NCI-H748 treated with DMSO at 0.1 percent for 48 hours (cell line): Measurements from ENCODE around the gene CIT.
"Not testable (repeated sequence)": the region's sequence is repeated elsewhere in the genome, so short reads cannot be mapped to it uniquely, and the experiment has no call there.

Experiments used
- DNase-seq: peaks from one replicate; lab custom pipeline; 2025; lab: John Stamatoyannopoulos, UW

The CIT gene

GRCh38 chr12:119735079-119735478 is 142.0 kb downstream of the CIT start:
- DNase-seq, result no peak

- DNase-seq, result no peak
Observed at GRCh38 chr12:119730381-119730780, 146.7 kb downstream of the CIT start.

DNA sequence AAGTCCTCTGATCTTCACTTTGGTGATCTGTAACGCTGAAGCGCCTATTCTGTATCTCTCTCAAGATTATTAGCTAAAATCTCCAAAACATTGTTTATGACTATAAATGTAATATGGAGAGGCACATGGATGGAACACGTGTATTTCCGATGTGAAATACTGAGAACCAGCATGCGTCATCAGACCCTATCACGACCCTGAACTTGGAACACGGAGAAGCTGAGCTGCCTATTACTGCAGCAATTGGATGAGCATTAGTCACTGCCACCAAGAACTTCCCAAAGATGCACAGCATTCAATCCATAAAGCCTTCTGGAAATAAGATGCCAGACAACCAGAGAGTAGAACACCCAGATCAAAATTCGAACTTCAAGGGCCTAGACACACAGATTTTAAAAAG is 147.2 kb downstream of the CIT start:
- DNase-seq, result no peak

- no peak for DNase-seq
Observed at GRCh38 chr12:119728444-119728745, 148.7 kb downstream of the CIT start.

- no peak for DNase-seq
Observed at GRCh38 chr12:119727600-119728443, 149.3 kb downstream of the CIT start.

- no peak for DNase-seq
Observed at GRCh38 chr12:119725523-119725922, 151.6 kb downstream of the CIT start.

GRCh38 chr12:119721306-119721705 is 155.8 kb downstream of the CIT start:
- DNase-seq, result no peak

GRCh38 chr12:119720349-119720748 is 156.8 kb downstream of the CIT start:
- no peak for DNase-seq

DNA sequence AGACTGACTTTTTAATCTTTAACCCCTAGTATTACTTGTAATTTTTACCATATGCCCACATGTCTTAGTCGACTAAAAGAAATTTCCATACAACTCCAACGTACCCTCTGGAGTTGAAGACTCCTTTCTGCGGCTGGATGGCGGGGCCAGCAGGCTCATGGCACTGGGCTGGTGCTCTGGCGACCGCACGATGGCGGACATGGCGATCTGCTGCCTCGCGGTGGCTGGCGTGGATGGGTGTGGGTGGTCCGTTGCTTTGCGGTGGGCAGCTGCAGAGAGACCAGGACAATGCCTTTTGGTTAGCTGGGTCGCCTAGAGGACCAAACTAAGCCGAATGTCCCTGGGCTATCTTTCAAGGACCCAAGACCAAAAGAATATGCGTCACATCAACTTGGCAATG is 159.0 kb downstream of the CIT start:
- no peak for DNase-seq

- no peak for DNase-seq
Observed at GRCh38 chr12:119715268-119715620, 161.9 kb downstream of the CIT start.

GRCh38 chr12:119714614-119715267 is 162.4 kb downstream of the CIT start:
- DNase-seq, result no peak

DNA sequence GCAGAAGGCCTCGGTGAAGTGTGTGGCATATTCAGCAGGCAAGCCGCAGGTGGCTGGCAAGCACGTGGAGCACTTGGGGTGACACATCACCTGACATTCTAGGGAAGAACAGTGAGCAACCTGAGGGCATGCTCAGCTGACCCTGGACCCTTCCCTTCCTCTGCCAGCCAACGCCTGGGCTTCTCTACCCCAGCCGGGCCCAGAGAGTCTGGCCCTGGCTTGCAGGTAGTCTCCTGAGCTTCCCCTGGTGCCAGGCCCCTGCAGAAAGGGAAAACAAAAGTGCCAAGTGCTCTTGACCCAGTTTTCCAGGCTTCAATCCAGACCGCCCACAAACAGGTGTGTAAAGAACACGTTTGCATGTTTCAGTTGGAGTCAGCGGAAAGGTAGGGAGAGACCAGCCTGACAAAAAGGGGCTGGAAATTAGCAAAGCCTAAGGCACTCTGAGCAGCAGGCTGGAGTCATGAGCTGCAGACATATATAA is 163.5 kb downstream of the CIT start:
- DNase-seq, result no peak

DNA sequence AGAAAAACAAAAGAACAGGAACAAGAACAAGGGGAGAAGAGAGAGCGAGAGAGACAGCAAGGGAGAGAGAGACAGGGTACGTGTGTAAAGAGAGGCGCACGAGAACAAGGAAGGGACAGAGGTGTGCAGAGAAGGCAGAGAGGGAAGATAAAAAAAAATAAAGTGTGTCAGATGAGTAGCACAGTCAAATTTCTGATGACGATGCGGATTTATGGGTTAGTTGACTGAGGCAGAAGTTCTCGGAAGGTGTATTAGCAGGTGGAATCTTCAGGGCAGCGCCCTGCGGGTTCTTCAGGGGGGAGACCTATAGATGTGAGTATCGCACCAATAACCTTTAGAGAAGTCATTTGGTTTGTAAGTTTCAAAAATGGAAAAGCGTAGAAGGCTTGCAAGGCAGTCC is 164.4 kb downstream of the CIT start:
- DNase-seq, result no peak

GRCh38 chr12:119711693-119712092 is 165.4 kb downstream of the CIT start:
- DNase-seq, result no peak

DNA sequence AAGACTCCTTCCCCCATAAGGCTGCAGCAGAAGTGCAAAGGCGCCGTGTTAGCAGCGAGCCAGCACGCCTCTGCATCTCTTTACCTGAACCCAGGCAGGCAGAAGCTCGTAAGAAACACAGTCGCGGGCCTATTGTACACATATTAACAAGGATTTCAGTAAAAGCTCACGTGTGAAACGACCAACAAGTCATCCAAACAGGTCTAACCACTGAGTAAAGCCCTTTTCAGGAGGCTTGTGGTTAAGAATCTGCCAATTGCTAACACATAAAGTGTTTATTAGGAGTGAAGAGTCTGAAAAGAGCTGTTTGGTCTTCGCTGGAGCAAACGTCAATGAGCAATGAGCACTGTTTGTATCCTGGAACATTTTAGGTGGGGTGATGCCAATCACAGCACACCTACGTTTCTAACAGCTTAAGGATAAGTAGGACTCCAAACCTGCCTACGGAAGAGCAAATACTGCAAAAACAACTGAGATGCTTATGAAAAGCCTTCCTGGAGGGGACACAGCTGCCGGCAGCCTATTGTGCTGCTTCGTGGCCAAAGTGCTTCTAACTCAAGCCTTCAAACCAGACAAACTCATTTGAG is 166.1 kb downstream of the CIT start:
- no peak for DNase-seq

GRCh38 chr12:119710374-119710964 is 166.7 kb downstream of the CIT start:
- no peak for DNase-seq

GRCh38 chr12:119706427-119706826 is 170.7 kb downstream of the CIT start:
- DNase-seq, result not testable (repeated sequence)

DNA sequence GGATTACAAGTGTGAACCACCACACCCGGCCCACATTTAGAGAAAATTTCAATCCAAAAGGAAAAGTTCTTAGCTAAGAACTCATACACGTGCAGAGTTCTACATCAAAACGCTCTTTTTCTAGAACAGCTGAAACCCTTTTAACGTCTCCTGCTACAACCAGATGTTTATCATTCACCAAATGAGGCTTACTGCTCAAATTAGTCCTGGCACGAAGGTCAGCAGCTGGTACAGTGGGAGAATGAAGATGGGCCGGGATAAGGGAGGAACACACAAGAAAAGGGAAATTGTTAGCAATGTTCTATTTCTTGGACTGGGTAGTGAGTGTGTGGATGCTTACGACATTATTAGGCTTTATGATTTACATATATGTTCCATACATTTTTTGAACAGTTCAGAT is 171.9 kb downstream of the CIT start:
- DNase-seq, result no peak

DNA sequence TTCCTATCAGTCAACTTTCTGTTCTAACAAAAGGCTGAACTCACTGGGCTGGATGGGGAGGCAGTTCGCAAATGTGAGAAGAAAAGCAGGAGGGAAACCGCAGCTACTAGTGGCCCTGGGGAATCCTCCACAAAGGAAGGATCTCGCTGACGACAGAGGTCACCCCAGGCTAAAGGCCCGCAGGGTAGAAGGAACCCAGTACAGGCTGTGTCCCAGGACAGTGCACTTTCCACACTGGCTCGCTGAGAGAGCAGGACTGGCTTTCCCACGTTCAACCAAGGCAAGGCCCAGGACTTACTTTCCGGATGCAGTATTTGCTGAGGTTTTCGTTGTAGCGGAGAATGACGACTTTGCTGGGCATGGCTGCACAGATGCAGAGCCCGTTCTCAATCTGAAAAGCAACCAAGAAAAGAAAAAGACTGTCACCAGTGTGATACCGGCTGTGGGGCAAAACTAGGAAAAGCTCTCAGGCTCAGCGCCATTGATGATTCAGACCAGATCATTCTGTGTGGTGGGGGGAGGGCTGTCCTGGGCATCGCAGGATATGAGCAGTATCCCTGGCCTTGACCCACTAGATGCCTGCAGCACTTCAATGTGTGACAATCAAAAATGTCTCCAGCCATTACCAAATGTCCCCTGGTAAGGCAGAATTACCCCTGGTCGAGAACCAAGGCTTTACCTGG is 172.9 kb downstream of the CIT start:
- no peak for DNase-seq

- no peak for DNase-seq
Observed at GRCh38 chr12:119700078-119700477, 177.0 kb downstream of the CIT start.

DNA sequence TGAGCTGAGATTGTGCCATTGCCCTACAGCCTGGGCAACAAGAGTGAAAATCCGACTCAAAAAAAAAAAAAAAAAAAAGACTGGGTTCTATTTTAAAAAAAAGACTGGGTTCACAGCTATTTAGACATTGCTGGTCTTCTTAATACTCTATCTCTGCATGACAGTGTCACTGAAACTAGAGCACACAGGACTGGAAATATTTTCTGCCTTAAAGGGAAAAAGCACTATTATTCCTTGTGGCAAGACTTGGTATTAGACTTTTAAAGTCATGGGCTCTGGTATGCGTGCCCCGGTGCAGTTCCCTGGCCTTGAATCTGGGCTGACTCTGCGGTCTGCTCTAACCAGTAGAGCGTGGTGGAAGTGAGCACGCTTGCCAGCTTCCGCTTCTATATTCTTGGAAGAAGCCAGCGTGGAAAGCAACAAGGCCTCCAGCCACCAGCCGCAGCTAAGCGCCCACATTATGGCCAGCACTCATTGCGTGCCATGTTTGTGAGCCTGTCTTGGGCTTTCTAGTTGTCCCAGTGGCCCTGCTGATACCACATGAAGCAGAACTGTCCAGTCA is 177.8 kb downstream of the CIT start:
- no peak for DNase-seq

DNA sequence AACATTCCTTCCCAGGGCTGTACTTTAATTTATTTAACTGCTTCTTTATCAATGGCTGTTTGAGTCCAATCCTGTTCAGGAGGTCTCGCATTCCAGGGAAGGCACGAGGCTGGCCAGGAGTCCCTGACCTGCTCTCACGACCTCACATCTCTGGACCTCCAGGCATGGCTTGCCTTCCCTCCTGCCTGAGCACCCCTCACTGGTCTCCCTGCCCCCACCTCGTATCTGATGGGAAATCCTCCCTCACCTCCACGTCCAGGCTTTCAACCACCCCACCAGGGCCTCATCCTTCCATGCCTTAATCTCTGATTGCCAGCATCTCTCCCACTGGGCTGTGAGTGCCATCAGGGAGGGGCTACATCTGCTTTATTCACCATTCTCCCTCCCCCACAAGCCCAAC is 180.2 kb downstream of the CIT start:
- no peak for DNase-seq
